Ovary (tissue), 9 donors: ENCODE measurements around the gene PSMD12. TPM values are rescaled to one million over a fixed set of nuclear protein-coding genes. Genes with fewer than 3 reads are reported as not detected.
"Not testable (repeated sequence)": the region's sequence is repeated elsewhere in the genome, so short reads cannot be mapped to it uniquely, and the experiment has no call there.

Experiments
- DNase-seq, 5 donors: peaks; one replicate each; pipeline ENCODE4 v3.0.0-alpha.2; 2019 to 2020
- H3K27ac ChIP-seq, 2 donors: fragments of 200-600 bp; one replicate each; pipeline versions ENCODE4 v1.5.1 to v1.8.0; 2019 to 2022
- H3K27me3 ChIP-seq: fragments of 200-600 bp; one replicate; pipeline ENCODE4 v1.8.0; 2022
- H3K36me3 ChIP-seq: fragments of 200-600 bp; sonication (generic); one replicate; pipeline ENCODE4 v1.5.1; 2019
- H3K4me1 ChIP-seq: one replicate; pipeline ENCODE4 v1.8.1; 2013; ENCODE audit warnings: mild to moderate bottlenecking, moderate library complexity; ENCODE audit not compliant: insufficient read depth
- H3K4me3 ChIP-seq: fragments of 200-600 bp; sonication (generic); one replicate; pipeline ENCODE4 v1.5.1; 2017
- H3K9me3 ChIP-seq, 2 donors: fragments of 200-600 bp in 1 of 2; sonication (generic) in 1 of 2; one replicate each; pipeline versions ENCODE4 v1.5.1 to v1.8.1; 2013 to 2019; ENCODE audit warnings: mild to moderate bottlenecking in 1 of 2, moderate library complexity in 1 of 2
- CTCF ChIP-seq, 3 donors: fragments of 450-650 bp in 2 of 3; fragments of 200-600 bp in 1 of 3; IDR thresholded peaks; one replicate each; pipeline versions ENCODE4 v1.5.1 to v1.8.0; 2016 to 2022; ENCODE audit warnings: antibody characterized with exemption in 3 of 3, mild to moderate bottlenecking in 1 of 3
- EP300 ChIP-seq: sonication (generic); formaldehyde crosslinking; IDR thresholded peaks from one replicate; pipeline ENCODE4 v1.6.1; 2017; ENCODE audit warnings: antibody characterized with exemption
- POLR2A ChIP-seq: fragments of 450-650 bp; IDR thresholded peaks from one replicate; pipeline ENCODE4 v1.6.1; 2017; ENCODE audit warnings: antibody characterized with exemption, mild to moderate bottlenecking, moderate library complexity
- WGBS, 3 donors: extraction: QIAGEN DNeasy Blood & Tissue Kit in 1 of 3; methylation state at CpG; one replicate each; pipeline versions ENCODE4 v1.1.5 to v1.1.7; 2013 to 2017; 5-methylcytosine and 5-hydroxymethylcytosine counted together
- intact Hi-C, 4 donors: fragments of 100-400 bp; cut with DNase I; formaldehyde crosslinking; loops; one replicate each; pipeline versions ENCODE4 v1.11.0 to v1.15.1; 2022 to 2023
- polyA plus RNA-seq, 2 donors: library from polyadenylated mRNA; stranded (reverse); fragments of 200-250 nt in 1 of 2; fragments of 350-450 nt in 1 of 2; fragmentation: Illumina TruSeq in 1 of 2; extraction: RNeasy Lipid Tissue Mini Kit (QIAGEN cat#74804) in 1 of 2; gene quantifications; one replicate each; pipeline ENCODE4 v1.2.3, GENCODE V29; 2013 to 2014
- total RNA-seq, 7 donors: library from RNA; depleted of rRNA in 2 of 7; stranded (reverse); fragments of >200 nt in 2 of 7; fragmentation: NEBNext Ultra II Directional in 3 of 7; extraction: Animal tissue kit (Norgen Biotek cat#: 25700) in 3 of 7; gene quantifications; one replicate each; pipeline versions ENCODE4 v1.1.0 to v1.2.4, GENCODE V29; 2016 to 2023
- donor health status: DM: no; HTN: no; CAD: no; lungs with moderate emphysema.
- donor health status: DM: no; HTN: no; CAD: no.
- donor health status: Bipolar disorder and iron deficiency.
- donor health status: DM: yes; HTN: yes; CAD: no.
- donor health status: DM: no; HTN: no; CAD: no.
- donor health status: DM: yes; HTN: yes; CAD: no.

The PSMD12 gene
- total and polyA plus RNA-seq, 9 donors: 12.4 to 41.7 (median 36.8) TPM

GRCh38 chr17:67311575-67311974 is 54.8 kb downstream of the PSMD12 start:
- intact Hi-C loops: no loop called here
- Histone ChIP-seq H3K4me3 (no peak overlapping the region), H3K9me3 (no peaks in the 10 kb centered on the region), H3K4me1 (no peaks in the 10 kb centered on the region), H3K36me3 (no peaks in the 10 kb centered on the region), H3K27me3 (no peaks in the 10 kb centered on the region), H3K27ac (no peak overlapping the region)
- DNase-seq: no peak
- TF ChIP-seq CTCF (IDR thresholded peaks at IDR 0.05) (no peak), EP300 (no peak), POLR2A (no peak)
- WGBS, 3 donors: 72 to 78% (median 72%) methylated on average over 4 of the region's 4 CpGs

GRCh38 chr17:67310406-67310805 is 56.0 kb downstream of the PSMD12 start:
- no peak for DNase-seq
- TF ChIP-seq CTCF (IDR thresholded peaks at IDR 0.05): no peak
- TF ChIP-seq POLR2A: no peak
- TF ChIP-seq EP300: no peak
- no peaks in the 10 kb centered on the region for H3K4me1 ChIP-seq
- H3K4me3 ChIP-seq: no peak overlapping the region
- 95 to 97% (median 96%) methylated on average over 10 of the region's 10 CpGs for WGBS, 3 donors
- intact Hi-C loops: no loop called here
- no peak overlapping the region for H3K27ac ChIP-seq
- H3K27me3 ChIP-seq: no peaks in the 10 kb centered on the region
- H3K9me3 ChIP-seq: no peaks in the 10 kb centered on the region
- no peaks in the 10 kb centered on the region for H3K36me3 ChIP-seq

- H3K36me3 ChIP-seq, H3K9me3 ChIP-seq, H3K4me1 ChIP-seq, H3K4me3 ChIP-seq, intact Hi-C loops, DNase-seq, H3K27ac ChIP-seq, H3K27me3 ChIP-seq: not testable (repeated sequence)
- 51 to 55% (median 52%) methylated on average over 10 of the region's 10 CpGs for WGBS, 3 donors
Observed at GRCh38 chr17:67305446-67306235, 60.7 kb downstream of the PSMD12 start.

- intact Hi-C loops: loop anchor here in 2 of 4 donors (10.0 kb wide), 2 partner anchors 563 to 583 kb away; no protein-coding TSS in a partner anchor
- H3K27me3 ChIP-seq: no peaks in the 10 kb centered on the region
- no peaks in the 10 kb centered on the region for H3K9me3 ChIP-seq
- DNase-seq: no peak
- TF ChIP-seq CTCF (IDR thresholded peaks at IDR 0.05) (no peak), EP300 (no peak), POLR2A (no peak)
- H3K4me1 ChIP-seq: peaks cover 2% of the 10 kb centered on the region
- no peak overlapping the region for H3K4me3 ChIP-seq
- no peaks in the 10 kb centered on the region for H3K36me3 ChIP-seq
- no peak overlapping the region for H3K27ac ChIP-seq
- 85 to 90% (median 87%) methylated on average over 10 of the region's 10 CpGs for WGBS, 3 donors
Observed at GRCh38 chr17:67297454-67297960, 68.9 kb downstream of the PSMD12 start.
